Measurements from ENCODE around the gene TEAD1. TPM values are rescaled to one million over a fixed set of nuclear protein-coding genes. Genes with fewer than 3 reads are reported as not detected.

Gene TEAD1
- total and polyA plus RNA-seq, 2 experiments from 2014 or later, result 45.9 to 105 TPM

GRCh38 chr11:12930850-12931249 lies 256.6 kb downstream of the TEAD1 start:
- H3K27ac ChIP-seq, result no peak overlapping the region
- no peaks in the 10 kb centered on the region for H3K4me1 ChIP-seq (ENCODE audit: low read depth)
- no peak for DNase-seq (ENCODE audit: low read depth in 1 of 2, low spot score in 1 of 2)
- H3K27me3 ChIP-seq, result no peaks in the 10 kb centered on the region
- H3K36me3 ChIP-seq, result no peaks in the 10 kb centered on the region
- H3K4me3 ChIP-seq, result no peak overlapping the region
- H3K9me3 ChIP-seq (ENCODE audit: low read depth), result no peaks in the 10 kb centered on the region
- TF ChIP-seq CTCF (IDR thresholded peaks at IDR 0.05; ENCODE audit: low read depth, low read length), result no peak

DNA sequence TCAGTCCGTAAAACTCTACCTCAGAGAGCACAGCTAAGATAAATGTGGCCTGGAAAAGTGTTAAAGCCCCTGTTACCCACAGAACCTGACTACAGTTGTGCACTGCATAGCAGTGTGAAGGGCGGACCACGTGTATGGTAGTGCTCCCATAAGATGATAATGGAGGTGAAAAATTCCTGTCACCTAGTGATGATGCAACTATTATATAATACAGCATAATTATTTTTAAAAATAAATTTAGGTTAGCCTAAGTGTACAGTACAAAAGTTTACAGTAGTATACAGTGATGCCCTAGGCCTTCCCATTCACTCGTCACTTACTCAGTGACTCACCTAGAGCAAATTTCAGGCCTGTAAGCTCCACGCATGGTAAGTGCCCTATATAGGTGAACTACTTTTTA lies 258.3 kb downstream of the TEAD1 start:
- no peak overlapping the region for H3K4me3 ChIP-seq
- H3K36me3 ChIP-seq, result peaks cover 1% of the 10 kb centered on the region
- no peak for TF ChIP-seq CTCF (IDR thresholded peaks at IDR 0.05; ENCODE audit: low read depth, low read length)
- no peaks in the 10 kb centered on the region for H3K27me3 ChIP-seq
- H3K9me3 ChIP-seq (ENCODE audit: low read depth), result no peaks in the 10 kb centered on the region
- no peak overlapping the region for H3K27ac ChIP-seq
- H3K4me1 ChIP-seq (ENCODE audit: low read depth), result no peaks in the 10 kb centered on the region
- no peak for DNase-seq (ENCODE audit: low read depth in 1 of 2, low spot score in 1 of 2)

- H3K9me3 ChIP-seq (ENCODE audit: low read depth), result no peaks in the 10 kb centered on the region
These were observed 262.0 kb downstream of the TEAD1 start for GRCh38 chr11:12936200-12936599.

DNA sequence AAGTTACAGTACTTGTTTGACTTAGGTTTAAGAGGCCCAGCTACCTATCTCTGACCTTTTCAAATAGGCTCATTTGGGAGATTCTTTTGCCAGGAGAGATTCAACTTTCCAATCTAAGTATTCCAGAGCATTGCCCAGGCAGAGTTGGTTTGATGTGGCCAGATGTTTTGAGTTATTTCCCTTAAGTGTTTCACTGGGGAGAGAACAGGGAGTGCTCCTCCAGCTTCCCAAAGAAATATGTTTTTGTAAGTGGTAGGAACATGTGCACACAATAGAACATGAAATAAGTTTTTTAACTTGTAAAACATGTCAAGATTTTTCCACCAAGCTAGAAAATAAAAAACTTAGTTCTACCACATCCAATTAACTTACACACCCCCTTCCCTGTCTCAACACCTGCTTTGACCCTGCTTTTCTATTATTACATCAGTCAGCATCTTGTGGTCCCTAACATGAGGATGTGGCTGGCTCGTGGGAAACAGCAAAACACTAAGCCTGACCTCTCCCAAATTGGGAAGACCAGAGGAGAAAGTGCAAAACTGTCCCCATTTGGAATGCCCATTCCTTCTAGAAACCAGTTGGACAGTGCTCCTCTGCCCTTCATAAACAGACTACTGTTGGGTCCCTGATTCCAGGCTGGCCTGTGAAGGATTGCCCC lies 264.5 kb downstream of the TEAD1 start:
- Histone ChIP-seq H3K4me1 (ENCODE audit: low read depth) (no peaks in the 10 kb centered on the region), H3K4me3 (no peak overlapping the region), H3K9me3 (ENCODE audit: low read depth) (no peaks in the 10 kb centered on the region), H3K27me3 (no peaks in the 10 kb centered on the region), H3K27ac (no peak overlapping the region), H3K36me3 (peaks cover 20% of the 10 kb centered on the region)
- TF ChIP-seq CTCF (IDR thresholded peaks at IDR 0.05; ENCODE audit: low read depth, low read length), result no peak
- no peak for DNase-seq (ENCODE audit: low read depth in 1 of 2, low spot score in 1 of 2)

More at GRCh38 chr11:12936200-12936599, 262.0 kb downstream of the TEAD1 start:
- Histone ChIP-seq H3K4me3 (no peak overlapping the region), H3K27me3 (no peaks in the 10 kb centered on the region), H3K27ac (no peak overlapping the region), H3K4me1 (ENCODE audit: low read depth) (no peaks in the 10 kb centered on the region), H3K36me3 (peaks cover 11% of the 10 kb centered on the region)
- TF ChIP-seq CTCF (IDR thresholded peaks at IDR 0.05; ENCODE audit: low read depth, low read length), result no peak
- peak in 1 of 2 donors; percentile 20 for DNase-seq (ENCODE audit: low read depth in 1 of 2, low spot score in 1 of 2)

DNA sequence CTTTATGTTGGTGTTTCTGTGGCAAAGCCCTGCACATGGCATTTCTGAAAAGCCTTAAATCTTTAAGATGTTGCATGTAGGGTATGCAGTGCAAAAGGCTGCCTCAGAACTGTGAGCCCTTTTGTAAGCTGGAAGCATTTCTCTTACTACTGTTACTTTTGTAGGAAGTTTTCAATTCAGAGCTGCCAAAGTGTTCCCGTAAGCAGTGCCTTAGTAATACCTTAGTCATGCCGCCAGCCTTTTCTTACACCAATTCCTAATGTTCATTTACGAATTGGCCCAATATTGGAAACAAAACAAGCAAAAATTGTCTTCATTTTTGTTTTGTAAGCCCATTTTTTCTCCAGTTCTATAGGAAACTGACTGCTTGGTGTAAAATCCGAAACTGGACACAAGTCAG lies 267.4 kb downstream of the TEAD1 start:
- Histone ChIP-seq H3K27ac (no peak overlapping the region), H3K36me3 (peaks cover 29% of the 10 kb centered on the region), H3K4me1 (ENCODE audit: low read depth) (no peaks in the 10 kb centered on the region), H3K27me3 (no peaks in the 10 kb centered on the region), H3K4me3 (no peak overlapping the region), H3K9me3 (ENCODE audit: low read depth) (no peaks in the 10 kb centered on the region)
- DNase-seq (ENCODE audit: low read depth in 1 of 2, low spot score in 1 of 2), result no peak
- no peak for TF ChIP-seq CTCF (IDR thresholded peaks at IDR 0.05; ENCODE audit: low read depth, low read length)

All from cardiac muscle cell (in vitro differentiated cells and primary cell).